Camera-type eye (tissue), 1 donor: ENCODE measurements around the gene SAXO1. TPM values are rescaled to one million over a fixed set of nuclear protein-coding genes. Genes with fewer than 3 reads are reported as not detected.

Source experiments
- total RNA-seq: library from RNA; depleted of rRNA; stranded (reverse); fragments of >200 nt; gene quantifications from one replicate; pipeline ENCODE4 v1.2.3, GENCODE V29; 2014

The SAXO1 gene, protein sequence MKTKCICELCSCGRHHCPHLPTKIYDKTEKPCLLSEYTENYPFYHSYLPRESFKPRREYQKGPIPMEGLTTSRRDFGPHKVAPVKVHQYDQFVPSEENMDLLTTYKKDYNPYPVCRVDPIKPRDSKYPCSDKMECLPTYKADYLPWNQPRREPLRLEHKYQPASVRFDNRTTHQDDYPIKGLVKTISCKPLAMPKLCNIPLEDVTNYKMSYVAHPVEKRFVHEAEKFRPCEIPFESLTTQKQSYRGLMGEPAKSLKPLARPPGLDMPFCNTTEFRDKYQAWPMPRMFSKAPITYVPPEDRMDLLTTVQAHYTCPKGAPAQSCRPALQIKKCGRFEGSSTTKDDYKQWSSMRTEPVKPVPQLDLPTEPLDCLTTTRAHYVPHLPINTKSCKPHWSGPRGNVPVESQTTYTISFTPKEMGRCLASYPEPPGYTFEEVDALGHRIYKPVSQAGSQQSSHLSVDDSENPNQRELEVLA
- 0.05 TPM for total RNA-seq

DNA sequence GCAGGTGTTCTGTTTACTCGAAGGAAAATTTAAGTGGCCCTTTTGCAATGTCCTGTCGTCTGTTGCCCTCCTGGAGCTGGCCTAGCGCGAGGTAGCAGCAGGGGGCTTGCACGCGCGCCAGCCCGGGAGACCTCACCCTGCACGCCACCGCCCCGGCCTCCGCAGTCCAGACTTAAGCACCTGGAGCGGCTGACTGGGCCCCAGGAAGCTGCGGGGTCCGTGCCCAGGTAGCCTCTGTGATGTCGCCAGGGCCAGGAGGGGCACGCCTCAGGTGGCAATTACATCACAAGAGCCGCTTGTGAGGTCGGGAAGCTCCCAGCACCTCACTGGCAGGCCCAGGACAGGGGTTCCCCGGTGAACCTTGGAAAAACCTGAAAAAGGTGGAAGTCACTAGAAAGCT, at the start of gene SAXO1:
SAXO1 (minus strand) TSS at position 195 of the 400 bp plus-strand sequence. CDS start 301 bp downstream, outside the sequence.

DNA sequence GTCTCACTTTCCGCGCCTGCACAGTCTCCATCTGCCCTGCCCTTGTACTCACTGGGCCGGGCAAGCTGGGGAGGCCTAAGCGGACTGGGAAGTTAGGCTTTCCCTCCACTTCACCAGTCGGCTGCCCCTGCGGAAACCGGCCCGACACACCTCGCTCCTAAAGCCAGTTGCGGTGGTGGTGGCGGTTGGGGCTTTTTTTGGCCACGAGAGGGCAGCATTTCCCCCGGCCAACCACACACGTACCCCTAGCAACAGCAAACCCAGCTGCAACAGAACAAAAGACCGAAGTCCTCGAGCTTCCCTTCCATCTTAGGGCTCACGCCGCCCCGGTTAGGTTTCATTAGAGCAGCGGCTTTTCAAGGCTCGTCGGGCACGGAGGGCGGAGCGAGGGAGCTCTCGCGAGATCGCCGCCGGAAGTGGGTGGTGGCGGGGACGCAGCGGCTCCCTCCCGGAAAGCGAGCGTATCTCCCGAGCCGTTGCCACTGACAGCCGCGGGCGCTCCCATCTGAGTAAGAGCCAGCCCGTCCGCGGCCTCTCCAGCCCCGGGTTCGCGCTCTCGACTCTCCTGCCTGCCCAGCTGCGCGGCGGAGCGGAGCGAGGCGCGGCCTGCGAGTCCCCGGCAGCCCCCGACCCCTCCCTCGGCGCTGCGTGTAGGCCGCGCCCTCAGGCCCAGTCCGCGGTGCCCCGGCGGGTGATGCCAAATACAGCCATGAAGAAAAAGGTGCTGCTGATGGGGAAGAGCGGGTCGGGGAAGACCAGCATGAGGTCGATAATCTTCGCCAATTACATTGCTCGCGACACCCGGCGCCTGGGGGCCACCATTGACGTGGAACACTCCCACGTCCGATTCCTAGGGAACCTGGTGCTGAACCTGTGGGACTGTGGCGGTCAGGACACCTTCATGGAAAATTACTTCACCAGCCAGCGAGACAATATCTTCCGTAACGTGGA, 16.2 kb upstream of the SAXO1 start, which contains the start of gene RRAGA:
RRAGA (plus strand) TSS at position 462 of the 951 bp plus-strand sequence; CDS start at position 695, 233 bp downstream.

Other genes with a start within 250 kb of the SAXO1 start
- 55.7 TPM for gene RRAGA, start 16.2 kb upstream of the SAXO1 start, total RNA-seq
- gene HAUS6, start 69.7 kb upstream of the SAXO1 start, total RNA-seq = 21.2 TPM
- 35.8 TPM for gene PLIN2, start 94.3 kb upstream of the SAXO1 start, total RNA-seq
- gene DENND4C, start 197.5 kb upstream of the SAXO1 start, total RNA-seq = 180 TPM